ENCODE results near the gene LSMEM2.

DNA sequence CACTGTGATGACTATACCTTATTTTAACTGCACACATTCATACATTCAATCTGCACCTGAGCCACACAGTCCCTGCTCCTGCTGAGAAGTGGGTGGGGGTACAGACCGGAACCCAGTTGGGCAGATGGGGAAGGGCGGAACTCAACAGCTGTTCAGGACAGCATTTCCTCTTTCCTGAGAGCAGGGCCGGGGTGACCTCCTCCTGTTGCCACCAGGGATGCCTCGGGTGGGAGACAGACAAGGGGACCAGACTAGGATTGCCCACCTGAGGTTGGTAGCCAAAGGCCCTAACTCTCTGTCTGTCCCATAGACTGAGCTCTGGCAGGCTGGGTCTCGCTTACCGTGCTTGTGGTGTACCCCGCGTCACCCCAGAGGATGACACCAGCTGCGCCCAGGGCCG lies 39.7 kb downstream of the LSMEM2 start:
- no peak for TF ChIP-seq POLR2A (IDR thresholded peaks at IDR 0.05)
- TF ChIP-seq, protein P1, sequence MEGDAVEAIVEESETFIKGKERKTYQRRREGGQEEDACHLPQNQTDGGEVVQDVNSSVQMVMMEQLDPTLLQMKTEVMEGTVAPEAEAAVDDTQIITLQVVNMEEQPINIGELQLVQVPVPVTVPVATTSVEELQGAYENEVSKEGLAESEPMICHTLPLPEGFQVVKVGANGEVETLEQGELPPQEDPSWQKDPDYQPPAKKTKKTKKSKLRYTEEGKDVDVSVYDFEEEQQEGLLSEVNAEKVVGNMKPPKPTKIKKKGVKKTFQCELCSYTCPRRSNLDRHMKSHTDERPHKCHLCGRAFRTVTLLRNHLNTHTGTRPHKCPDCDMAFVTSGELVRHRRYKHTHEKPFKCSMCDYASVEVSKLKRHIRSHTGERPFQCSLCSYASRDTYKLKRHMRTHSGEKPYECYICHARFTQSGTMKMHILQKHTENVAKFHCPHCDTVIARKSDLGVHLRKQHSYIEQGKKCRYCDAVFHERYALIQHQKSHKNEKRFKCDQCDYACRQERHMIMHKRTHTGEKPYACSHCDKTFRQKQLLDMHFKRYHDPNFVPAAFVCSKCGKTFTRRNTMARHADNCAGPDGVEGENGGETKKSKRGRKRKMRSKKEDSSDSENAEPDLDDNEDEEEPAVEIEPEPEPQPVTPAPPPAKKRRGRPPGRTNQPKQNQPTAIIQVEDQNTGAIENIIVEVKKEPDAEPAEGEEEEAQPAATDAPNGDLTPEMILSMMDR (IDR thresholded peaks at IDR 0.05 in 4 of 5, conservative IDR thresholded peaks at IDR 0.05 in 1 of 5): no peak

Data from gastrocnemius medialis (tissue), 4 donors.